WTC11 (cell line): Measurements from ENCODE around the gene BTBD2. TPM values are rescaled to one million over a fixed set of nuclear protein-coding genes. Genes with fewer than 3 reads are reported as not detected.

Source experiments
- ATAC-seq: fragments of 200-7000 bp; cut with Tn5 transposase; 2 replicates; pipeline ENCODE4 v1.10.0; 2021; ENCODE audit warnings: mild to moderate bottlenecking, moderate library complexity
- CTCF ChIA-PET: fragments of 300-600 bp; sonication (Branson Sonifier 250); formaldehyde crosslinking; loops from one replicate; lab custom pipeline; 2021; ENCODE audit warnings: antibody characterized with exemption; lab: Charles Lee
- POLR2A ChIA-PET: fragments of 350-600 bp; sonication (Branson Sonifier 250); formaldehyde crosslinking; loops from one replicate; lab custom pipeline; 2021; ENCODE audit warnings: antibody characterized with exemption; lab: Charles Lee
- DNase-seq: peaks from one replicate; pipeline ENCODE4 v3.0.0; 2021; ENCODE audit warnings: low spot score
- H3K27ac Mint-ChIP-seq: 2 replicates; pipeline ENCODE4 v1.8.0; 2021; ENCODE audit warnings: mixed read lengths
- H3K27me3 Mint-ChIP-seq: 2 replicates; pipeline ENCODE4 v1.8.0; 2021; ENCODE audit warnings: low read depth, mild to moderate bottlenecking, moderate library complexity, mixed read lengths
- H3K36me3 Mint-ChIP-seq: 2 replicates; pipeline ENCODE4 v1.8.0; 2021; ENCODE audit warnings: mixed read lengths
- H3K4me1 Mint-ChIP-seq: 2 replicates; pipeline ENCODE4 v1.8.0; 2022; ENCODE audit warnings: mixed read lengths
- H3K4me3 Mint-ChIP-seq: 2 replicates; pipeline ENCODE4 v1.8.0; 2021; ENCODE audit warnings: mild to moderate bottlenecking, moderate library complexity, mixed read lengths
- H3K9me3 Mint-ChIP-seq: 2 replicates; pipeline ENCODE4 v1.8.0; 2021; ENCODE audit warnings: mixed read lengths
- CREB1 ChIP-seq: sonication (generic); formaldehyde crosslinking; IDR thresholded peaks from 2 replicates; pipeline ENCODE4 v1.8.0; 2023; ENCODE audit warnings: mild to moderate bottlenecking, missing genetic modification reagents
- GTF2I ChIP-seq: fragments of 250-450 bp; sonication (Bioruptor Pico); conservative IDR thresholded peaks from 2 replicates; pipeline ENCODE4 v1.4.0; 2021; ENCODE audit warnings: mild to moderate bottlenecking
- IRF2 ChIP-seq: sonication (generic); formaldehyde crosslinking; IDR thresholded peaks from 2 replicates; pipeline ENCODE4 v1.8.0; 2022; ENCODE audit warnings: low read depth, missing genetic modification reagents, borderline replicate concordance
- JAZF1 ChIP-seq: fragments of 250-450 bp; sonication (Bioruptor Pico); IDR thresholded peaks from 2 replicates; pipeline ENCODE4 v1.9.0; 2021; ENCODE audit warnings: moderate library complexity, mild to moderate bottlenecking, inconsistent platforms
- JUN ChIP-seq: sonication (generic); formaldehyde crosslinking; IDR thresholded peaks from 2 replicates; pipeline ENCODE4 v1.8.0; 2023; ENCODE audit warnings: mild to moderate bottlenecking, missing genetic modification reagents
- KAT7 ChIP-seq: sonication (generic); formaldehyde crosslinking; IDR thresholded peaks from 2 replicates; pipeline ENCODE4 v1.8.1; 2023; ENCODE audit warnings: missing genetic modification reagents, mild to moderate bottlenecking, borderline replicate concordance
- MYBL2 ChIP-seq: sonication (generic); formaldehyde crosslinking; IDR thresholded peaks from 2 replicates; pipeline ENCODE4 v1.8.1; 2023; ENCODE audit warnings: mild to moderate bottlenecking, moderate library complexity, missing genetic modification reagents
- NFATC4 ChIP-seq: fragments of 250-450 bp; sonication (Bioruptor Pico); IDR thresholded peaks from 2 replicates; pipeline ENCODE4 v1.9.0; 2021; ENCODE audit warnings: mild to moderate bottlenecking
- NFYB ChIP-seq: sonication (generic); formaldehyde crosslinking; conservative IDR thresholded peaks from 2 replicates; pipeline ENCODE4 v1.8.0; 2022; ENCODE audit warnings: low read depth, missing genetic modification reagents
- SMAD3 ChIP-seq: sonication (generic); formaldehyde crosslinking; IDR thresholded peaks from 2 replicates; pipeline ENCODE4 v1.8.0; 2022; ENCODE audit warnings: missing genetic modification reagents, mild to moderate bottlenecking, borderline replicate concordance
- SP1 ChIP-seq: sonication (generic); formaldehyde crosslinking; conservative IDR thresholded peaks from 2 replicates; pipeline ENCODE4 v1.8.1; 2022; ENCODE audit warnings: missing genetic modification reagents
- TEAD1 ChIP-seq: sonication (generic); formaldehyde crosslinking; IDR thresholded peaks from 2 replicates; pipeline ENCODE4 v1.8.0; 2022; ENCODE audit warnings: mild to moderate bottlenecking, missing genetic modification reagents
- TEAD4 ChIP-seq: sonication (generic); formaldehyde crosslinking; IDR thresholded peaks from 2 replicates; pipeline ENCODE4 v1.8.0; 2022; ENCODE audit warnings: mild to moderate bottlenecking, missing genetic modification reagents
- ZNF138 ChIP-seq: sonication (generic); formaldehyde crosslinking; conservative IDR thresholded peaks from 2 replicates; pipeline ENCODE4 v1.8.1; 2022; ENCODE audit warnings: mild to moderate bottlenecking, moderate library complexity, missing genetic modification reagents
- ZNF263 ChIP-seq: sonication (generic); formaldehyde crosslinking; IDR thresholded peaks from 2 replicates; pipeline ENCODE4 v1.8.1; 2022; ENCODE audit warnings: low read depth, mild to moderate bottlenecking, moderate library complexity, missing genetic modification reagents
- ZNF416 ChIP-seq: fragments of 250-450 bp; sonication (Bioruptor Pico); IDR thresholded peaks from 2 replicates; pipeline ENCODE4 v1.9.0; 2021; ENCODE audit warnings: mild to moderate bottlenecking, inconsistent platforms
- ZNF423 ChIP-seq: fragments of 250-450 bp; sonication (Bioruptor Pico); IDR thresholded peaks from 2 replicates; pipeline ENCODE4 v2.1.2; 2022; ENCODE audit warnings: mild to moderate bottlenecking, moderate library complexity
- total RNA-seq: library from RNA; stranded (reverse); gene quantifications from 3 replicates; pipeline ENCODE4 v1.2.3, GENCODE V29; 2021
- TF ChIP-seq, protein P1 (sequence below): sonication (generic); formaldehyde crosslinking; IDR thresholded peaks from 2 replicates; pipeline ENCODE4 v1.8.1; 2022; ENCODE audit warnings: mild to moderate bottlenecking, moderate library complexity, missing genetic modification reagents
- TF ChIP-seq, protein P2 (sequence below): fragments of 200-600 bp; IDR thresholded peaks from 2 replicates; pipeline ENCODE4 v1.8.0; 2022; ENCODE audit warnings: antibody characterized with exemption
- TF ChIP-seq, protein P3 (sequence below): fragments of 250-450 bp; sonication (Bioruptor Pico); IDR thresholded peaks from 2 replicates; pipeline ENCODE4 v1.8.0; 2021; ENCODE audit warnings: mild to moderate bottlenecking
- TF ChIP-seq, protein P4 (sequence below): sonication (generic); formaldehyde crosslinking; IDR thresholded peaks from 2 replicates; pipeline ENCODE4 v1.8.0; 2023; ENCODE audit warnings: missing genetic modification reagents
- TF ChIP-seq, protein P5 (sequence below): sonication (generic); formaldehyde crosslinking; IDR thresholded peaks from 2 replicates; pipeline ENCODE4 v1.8.0; 2023; ENCODE audit warnings: mild to moderate bottlenecking, missing genetic modification reagents
- TF ChIP-seq, protein P6 (sequence below): fragments of 250-450 bp; sonication (Bioruptor Pico); IDR thresholded peaks from 2 replicates; pipeline ENCODE4 v1.9.0; 2021; ENCODE audit warnings: moderate library complexity, mild to moderate bottlenecking, inconsistent platforms, borderline replicate concordance
- TF ChIP-seq, protein P7 (sequence below): fragments of 250-450 bp; sonication (Bioruptor Pico); conservative IDR thresholded peaks from 2 replicates; pipeline ENCODE4 v1.9.0; 2021; ENCODE audit warnings: mild to moderate bottlenecking

BTBD2 gene
- total RNA-seq, 1 experiment from 2014 or later = 106 TPM

DNA sequence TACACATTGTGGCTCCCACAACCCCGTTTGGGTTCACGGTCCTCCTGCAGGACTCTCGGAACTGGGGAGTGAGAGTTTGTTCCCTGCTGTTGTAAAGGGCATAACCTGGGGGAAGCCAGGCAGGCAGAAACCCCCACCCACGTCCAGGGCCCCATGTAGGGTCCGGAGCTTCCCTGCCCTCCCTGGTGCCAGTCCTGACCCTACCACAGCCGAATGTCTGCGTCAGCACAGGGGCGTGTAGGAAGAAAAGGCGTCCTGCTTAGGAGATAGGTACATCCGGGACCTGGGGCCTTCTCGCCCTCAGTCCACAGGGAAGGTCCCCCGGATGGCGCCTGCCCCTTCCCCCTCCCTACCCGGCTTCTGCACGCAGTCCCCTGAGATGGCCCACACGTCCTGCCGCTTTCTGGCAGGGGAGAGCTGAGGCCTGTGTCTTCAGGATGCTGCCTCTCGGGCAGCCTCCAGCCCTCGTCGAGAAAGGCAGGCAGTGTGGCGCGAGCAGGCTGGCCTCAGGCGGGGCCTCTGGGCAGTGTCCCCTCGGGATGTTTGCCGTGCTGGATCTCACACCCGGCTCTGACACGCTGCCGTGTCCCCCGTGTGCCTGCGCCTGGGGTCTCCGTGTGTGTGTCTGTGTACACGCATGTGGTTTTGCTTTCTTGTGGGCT is 55.5 kb downstream of the BTBD2 start:
- peaks cover 4% of the 10 kb centered on the region; the same call in 1 of the 2 replicates for H3K36me3 Mint-ChIP-seq
- no peak for ATAC-seq
- H3K4me3 Mint-ChIP-seq = no peak overlapping the region
- POLR2A ChIA-PET = no interaction called here
- H3K9me3 Mint-ChIP-seq = no peaks in the 10 kb centered on the region
- CTCF ChIA-PET = no interaction called here
- no peaks in the 10 kb centered on the region for H3K27me3 Mint-ChIP-seq
- no peak for TF ChIP-seq NFATC4 (CRISPR knock-in tag)
- TF ChIP-seq, protein P1, sequence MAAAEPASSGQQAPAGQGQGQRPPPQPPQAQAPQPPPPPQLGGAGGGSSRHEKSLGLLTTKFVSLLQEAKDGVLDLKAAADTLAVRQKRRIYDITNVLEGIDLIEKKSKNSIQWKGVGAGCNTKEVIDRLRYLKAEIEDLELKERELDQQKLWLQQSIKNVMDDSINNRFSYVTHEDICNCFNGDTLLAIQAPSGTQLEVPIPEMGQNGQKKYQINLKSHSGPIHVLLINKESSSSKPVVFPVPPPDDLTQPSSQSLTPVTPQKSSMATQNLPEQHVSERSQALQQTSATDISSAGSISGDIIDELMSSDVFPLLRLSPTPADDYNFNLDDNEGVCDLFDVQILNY (CRISPR knock-in tag) = no peak
- TF ChIP-seq, protein P2, sequence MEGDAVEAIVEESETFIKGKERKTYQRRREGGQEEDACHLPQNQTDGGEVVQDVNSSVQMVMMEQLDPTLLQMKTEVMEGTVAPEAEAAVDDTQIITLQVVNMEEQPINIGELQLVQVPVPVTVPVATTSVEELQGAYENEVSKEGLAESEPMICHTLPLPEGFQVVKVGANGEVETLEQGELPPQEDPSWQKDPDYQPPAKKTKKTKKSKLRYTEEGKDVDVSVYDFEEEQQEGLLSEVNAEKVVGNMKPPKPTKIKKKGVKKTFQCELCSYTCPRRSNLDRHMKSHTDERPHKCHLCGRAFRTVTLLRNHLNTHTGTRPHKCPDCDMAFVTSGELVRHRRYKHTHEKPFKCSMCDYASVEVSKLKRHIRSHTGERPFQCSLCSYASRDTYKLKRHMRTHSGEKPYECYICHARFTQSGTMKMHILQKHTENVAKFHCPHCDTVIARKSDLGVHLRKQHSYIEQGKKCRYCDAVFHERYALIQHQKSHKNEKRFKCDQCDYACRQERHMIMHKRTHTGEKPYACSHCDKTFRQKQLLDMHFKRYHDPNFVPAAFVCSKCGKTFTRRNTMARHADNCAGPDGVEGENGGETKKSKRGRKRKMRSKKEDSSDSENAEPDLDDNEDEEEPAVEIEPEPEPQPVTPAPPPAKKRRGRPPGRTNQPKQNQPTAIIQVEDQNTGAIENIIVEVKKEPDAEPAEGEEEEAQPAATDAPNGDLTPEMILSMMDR = no peak
- TF ChIP-seq ZNF423 (CRISPR knock-in tag) = no peak
- TF ChIP-seq, protein P3, sequence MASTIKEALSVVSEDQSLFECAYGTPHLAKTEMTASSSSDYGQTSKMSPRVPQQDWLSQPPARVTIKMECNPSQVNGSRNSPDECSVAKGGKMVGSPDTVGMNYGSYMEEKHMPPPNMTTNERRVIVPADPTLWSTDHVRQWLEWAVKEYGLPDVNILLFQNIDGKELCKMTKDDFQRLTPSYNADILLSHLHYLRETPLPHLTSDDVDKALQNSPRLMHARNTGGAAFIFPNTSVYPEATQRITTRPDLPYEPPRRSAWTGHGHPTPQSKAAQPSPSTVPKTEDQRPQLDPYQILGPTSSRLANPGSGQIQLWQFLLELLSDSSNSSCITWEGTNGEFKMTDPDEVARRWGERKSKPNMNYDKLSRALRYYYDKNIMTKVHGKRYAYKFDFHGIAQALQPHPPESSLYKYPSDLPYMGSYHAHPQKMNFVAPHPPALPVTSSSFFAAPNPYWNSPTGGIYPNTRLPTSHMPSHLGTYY (CRISPR knock-in tag) = no peak
- peaks cover 4% of the 10 kb centered on the region; the same call in 1 of the 2 replicates for H3K4me1 Mint-ChIP-seq
- H3K27ac Mint-ChIP-seq = no peak overlapping the region
- DNase-seq = no peak

DNA sequence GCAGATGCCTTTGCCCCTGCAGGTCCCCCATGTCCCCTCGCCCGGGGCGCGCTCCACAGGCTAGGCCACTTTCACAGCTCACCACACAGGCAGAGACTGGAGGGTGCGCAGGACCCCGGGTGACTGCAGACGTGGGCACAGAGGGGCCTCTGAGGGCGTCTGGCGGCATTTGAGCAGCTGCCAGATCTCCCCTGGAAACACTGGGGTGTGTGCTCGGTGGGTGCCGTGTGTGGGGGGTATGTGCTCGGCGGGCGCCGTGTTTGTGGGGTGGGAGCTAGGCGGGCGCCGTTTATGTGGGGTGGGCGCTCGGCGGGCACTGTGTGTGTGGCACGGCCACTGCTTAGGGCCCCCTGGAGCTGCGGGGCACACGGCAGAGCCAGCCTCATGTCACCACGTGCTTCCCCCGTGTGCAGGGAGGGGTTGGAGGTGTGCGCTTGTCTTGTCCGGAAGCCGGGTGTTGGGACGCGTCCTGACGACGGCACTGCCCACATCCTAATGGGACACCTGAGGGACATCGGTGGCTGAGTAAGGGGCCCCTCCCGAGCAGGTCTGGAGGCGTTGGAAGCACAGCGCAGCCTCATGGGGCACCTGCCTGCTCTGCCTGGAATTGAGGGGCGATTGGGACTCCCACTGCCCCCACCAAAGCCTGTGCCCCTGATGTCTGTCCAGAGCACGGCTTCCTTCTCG is 57.8 kb downstream of the BTBD2 start:
- POLR2A ChIA-PET = no interaction called here
- ATAC-seq (no peak), DNase-seq (no peak)
- peaks cover 4% of the 10 kb centered on the region; the same call in 1 of the 2 replicates for H3K4me1 Mint-ChIP-seq
- H3K36me3 Mint-ChIP-seq = peaks cover 2% of the 10 kb centered on the region; the same call in 1 of the 2 replicates
- no peaks in the 10 kb centered on the region for H3K9me3 Mint-ChIP-seq
- CTCF ChIA-PET = interaction anchor here (1.2 to 2.3 kb wide), 2 partner anchors 12 to 131 kb away, joined by 4 to 7 read pairs; no protein-coding TSS in a partner anchor
- TF ChIP-seq SMAD3 (CRISPR knock-in tag) (no peak), KAT7 (no peak), ZNF263 (no peak), JAZF1 (CRISPR knock-in tag) (no peak), ZNF416 (CRISPR knock-in tag) (no peak), MYBL2 (CRISPR knock-in tag) (no peak), CREB1 (CRISPR knock-in tag) (no peak), ZNF138 (CRISPR knock-in tag) (no peak), NFYB (CRISPR knock-in tag) (no peak), TEAD4 (CRISPR knock-in tag) (no peak), GTF2I (CRISPR knock-in tag) (no peak), IRF2 (CRISPR knock-in tag) (no peak), TEAD1 (CRISPR knock-in tag) (no peak), SP1 (CRISPR knock-in tag) (no peak), JUN (CRISPR knock-in tag) (no peak)
- TF ChIP-seq, protein P4, sequence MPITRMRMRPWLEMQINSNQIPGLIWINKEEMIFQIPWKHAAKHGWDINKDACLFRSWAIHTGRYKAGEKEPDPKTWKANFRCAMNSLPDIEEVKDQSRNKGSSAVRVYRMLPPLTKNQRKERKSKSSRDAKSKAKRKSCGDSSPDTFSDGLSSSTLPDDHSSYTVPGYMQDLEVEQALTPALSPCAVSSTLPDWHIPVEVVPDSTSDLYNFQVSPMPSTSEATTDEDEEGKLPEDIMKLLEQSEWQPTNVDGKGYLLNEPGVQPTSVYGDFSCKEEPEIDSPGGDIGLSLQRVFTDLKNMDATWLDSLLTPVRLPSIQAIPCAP (CRISPR knock-in tag) = no peak
- TF ChIP-seq, protein P5, sequence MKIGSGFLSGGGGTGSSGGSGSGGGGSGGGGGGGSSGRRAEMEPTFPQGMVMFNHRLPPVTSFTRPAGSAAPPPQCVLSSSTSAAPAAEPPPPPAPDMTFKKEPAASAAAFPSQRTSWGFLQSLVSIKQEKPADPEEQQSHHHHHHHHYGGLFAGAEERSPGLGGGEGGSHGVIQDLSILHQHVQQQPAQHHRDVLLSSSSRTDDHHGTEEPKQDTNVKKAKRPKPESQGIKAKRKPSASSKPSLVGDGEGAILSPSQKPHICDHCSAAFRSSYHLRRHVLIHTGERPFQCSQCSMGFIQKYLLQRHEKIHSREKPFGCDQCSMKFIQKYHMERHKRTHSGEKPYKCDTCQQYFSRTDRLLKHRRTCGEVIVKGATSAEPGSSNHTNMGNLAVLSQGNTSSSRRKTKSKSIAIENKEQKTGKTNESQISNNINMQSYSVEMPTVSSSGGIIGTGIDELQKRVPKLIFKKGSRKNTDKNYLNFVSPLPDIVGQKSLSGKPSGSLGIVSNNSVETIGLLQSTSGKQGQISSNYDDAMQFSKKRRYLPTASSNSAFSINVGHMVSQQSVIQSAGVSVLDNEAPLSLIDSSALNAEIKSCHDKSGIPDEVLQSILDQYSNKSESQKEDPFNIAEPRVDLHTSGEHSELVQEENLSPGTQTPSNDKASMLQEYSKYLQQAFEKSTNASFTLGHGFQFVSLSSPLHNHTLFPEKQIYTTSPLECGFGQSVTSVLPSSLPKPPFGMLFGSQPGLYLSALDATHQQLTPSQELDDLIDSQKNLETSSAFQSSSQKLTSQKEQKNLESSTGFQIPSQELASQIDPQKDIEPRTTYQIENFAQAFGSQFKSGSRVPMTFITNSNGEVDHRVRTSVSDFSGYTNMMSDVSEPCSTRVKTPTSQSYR = no peak
- TF ChIP-seq, protein P6, sequence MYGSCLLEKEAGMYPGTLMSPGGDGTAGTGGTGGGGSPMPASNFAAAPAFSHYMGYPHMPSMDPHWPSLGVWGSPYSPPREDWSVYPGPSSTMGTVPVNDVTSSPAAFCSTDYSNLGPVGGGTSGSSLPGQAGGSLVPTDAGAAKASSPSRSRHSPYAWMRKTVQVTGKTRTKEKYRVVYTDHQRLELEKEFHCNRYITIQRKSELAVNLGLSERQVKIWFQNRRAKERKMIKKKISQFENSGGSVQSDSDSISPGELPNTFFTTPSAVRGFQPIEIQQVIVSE (CRISPR knock-in tag) = no peak
- TF ChIP-seq, protein P7, sequence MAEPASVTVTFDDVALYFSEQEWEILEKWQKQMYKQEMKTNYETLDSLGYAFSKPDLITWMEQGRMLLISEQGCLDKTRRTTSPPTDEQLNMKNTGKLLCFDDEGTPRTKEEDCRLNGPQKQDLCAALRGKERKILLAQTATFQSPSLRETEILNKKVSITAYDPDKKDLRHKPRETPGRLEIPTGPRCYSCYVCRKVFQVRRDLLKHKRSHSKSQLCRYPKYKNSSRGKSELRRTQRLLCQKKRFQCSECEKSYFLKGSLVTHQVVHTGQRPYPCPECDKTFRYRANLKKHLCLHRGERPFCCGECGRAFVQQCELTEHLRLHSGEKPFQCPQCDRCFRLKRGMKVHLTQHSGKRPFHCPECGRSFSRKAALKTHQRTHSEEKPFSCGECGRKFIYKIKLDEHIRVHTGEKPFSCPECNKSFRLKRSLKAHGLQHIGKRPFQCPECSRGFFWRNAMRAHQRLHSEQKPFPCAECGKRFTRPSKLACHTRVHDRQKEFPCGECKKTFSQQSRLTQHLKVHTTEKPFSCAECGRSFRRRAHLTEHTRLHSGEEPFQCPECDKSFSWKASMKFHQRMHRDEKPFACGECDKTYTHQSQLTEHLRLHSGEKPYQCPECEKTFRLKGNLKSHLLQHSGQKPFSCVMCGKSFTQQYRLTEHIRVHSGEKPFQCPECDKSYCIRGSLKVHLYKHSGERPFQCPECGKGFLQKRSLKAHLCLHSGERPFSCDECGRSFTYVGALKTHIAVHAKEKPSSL (CRISPR knock-in tag) = no peak
- no peak overlapping the region for H3K27ac Mint-ChIP-seq
- H3K27me3 Mint-ChIP-seq = no peaks in the 10 kb centered on the region
- no peak overlapping the region for H3K4me3 Mint-ChIP-seq
